GM23338 (cell line): ENCODE measurements around the gene LMBRD1.

Experiments
- CREB1 ChIP-seq: fragments of 250-450 bp; sonication (Bioruptor Pico); IDR thresholded peaks from 2 replicates; pipeline ENCODE4 v1.5.0; 2020; ENCODE audit warnings: low read depth, mild to moderate bottlenecking, moderate library complexity
- CTCF ChIP-seq, 2 experiments: fragments of 200-600 bp in 1 of 2; sonication (generic) in 1 of 2; conservative IDR thresholded peaks; 2 replicates each; pipeline versions ENCODE4 v1.5.1 to v1.6.1; 2016 to 2017; ENCODE audit warnings: antibody characterized with exemption in 2 of 2, low read depth in 2 of 2, mild to moderate bottlenecking in 2 of 2, moderate library complexity in 1 of 2
- EZH2 ChIP-seq: fragments of 200-600 bp; sonication (generic); IDR thresholded peaks from one replicate; pipeline ENCODE4 v1.8.0; 2017; ENCODE audit warnings: antibody characterized with exemption, mild to moderate bottlenecking, low read depth; ENCODE audit not compliant: unreplicated experiment
- EZH2phosphoT487 ChIP-seq: fragments of 200-600 bp; sonication (generic); IDR thresholded peaks from one replicate; pipeline ENCODE4 v1.8.1; 2018; ENCODE audit warnings: antibody characterized with exemption; ENCODE audit not compliant: unreplicated experiment
- JUNB ChIP-seq: IDR thresholded peaks from one replicate; pipeline ENCODE4 v1.6.1; 2016; ENCODE audit warnings: antibody characterized with exemption; ENCODE audit not compliant: unreplicated experiment
- NANOG ChIP-seq: IDR thresholded peaks from 2 replicates; pipeline ENCODE4 v1.6.1; 2016; ENCODE audit warnings: antibody characterized with exemption, borderline replicate concordance
- POLR2AphosphoS5 ChIP-seq: IDR thresholded peaks from 2 replicates; pipeline ENCODE4 v1.6.1; 2016; ENCODE audit warnings: antibody characterized with exemption, low read depth
- ZNF114 ChIP-seq: fragments of 250-450 bp; sonication (Bioruptor Pico); IDR thresholded peaks from 2 replicates; pipeline ENCODE4 v1.5.0; 2020; ENCODE audit warnings: mild to moderate bottlenecking, moderate library complexity
- ZNF331 ChIP-seq: fragments of 250-450 bp; sonication (Bioruptor Pico); IDR thresholded peaks from 2 replicates; pipeline ENCODE4 v1.5.0; 2020; ENCODE audit warnings: low read depth, mild to moderate bottlenecking, moderate library complexity
- ZNF462 ChIP-seq: fragments of 250-450 bp; sonication (Bioruptor Pico); IDR thresholded peaks from 2 replicates; pipeline ENCODE4 v1.5.0; 2020; ENCODE audit warnings: mild to moderate bottlenecking, moderate library complexity
- TF ChIP-seq, protein P1 (sequence below): IDR thresholded peaks from one replicate; pipeline ENCODE4 v1.6.1; 2018; ENCODE audit warnings: antibody characterized with exemption; ENCODE audit not compliant: unreplicated experiment
- TF ChIP-seq, protein P2 (sequence below): IDR thresholded peaks from 2 replicates; pipeline ENCODE4 v1.6.1; 2016; ENCODE audit warnings: antibody characterized with exemption

DNA sequence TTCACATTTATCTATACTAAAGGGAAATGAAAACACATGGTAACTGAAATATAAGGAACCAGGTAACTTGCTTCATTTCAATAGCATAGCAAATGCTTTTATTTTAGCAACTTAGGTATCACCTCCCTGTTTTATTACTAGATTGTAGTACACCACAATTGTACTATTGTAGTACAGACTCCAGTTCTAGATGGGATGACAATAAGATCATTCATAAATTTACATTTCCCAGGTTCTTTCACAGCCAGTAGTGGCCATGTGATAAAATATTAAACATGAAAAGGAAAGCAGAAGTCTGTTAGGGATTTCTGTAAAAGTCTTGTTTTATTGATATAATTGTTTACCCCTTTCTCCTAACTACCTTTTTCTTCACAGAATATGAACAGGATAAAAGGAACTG lies 97.2 kb downstream of the LMBRD1 start:
- TF ChIP-seq EZH2: no peak
- no peak for TF ChIP-seq CTCF (conservative IDR thresholded peaks at IDR 0.05; ENCODE audit: low read depth in 2 of 2)
- TF ChIP-seq POLR2AphosphoS5: no peak
- TF ChIP-seq, protein P1, sequence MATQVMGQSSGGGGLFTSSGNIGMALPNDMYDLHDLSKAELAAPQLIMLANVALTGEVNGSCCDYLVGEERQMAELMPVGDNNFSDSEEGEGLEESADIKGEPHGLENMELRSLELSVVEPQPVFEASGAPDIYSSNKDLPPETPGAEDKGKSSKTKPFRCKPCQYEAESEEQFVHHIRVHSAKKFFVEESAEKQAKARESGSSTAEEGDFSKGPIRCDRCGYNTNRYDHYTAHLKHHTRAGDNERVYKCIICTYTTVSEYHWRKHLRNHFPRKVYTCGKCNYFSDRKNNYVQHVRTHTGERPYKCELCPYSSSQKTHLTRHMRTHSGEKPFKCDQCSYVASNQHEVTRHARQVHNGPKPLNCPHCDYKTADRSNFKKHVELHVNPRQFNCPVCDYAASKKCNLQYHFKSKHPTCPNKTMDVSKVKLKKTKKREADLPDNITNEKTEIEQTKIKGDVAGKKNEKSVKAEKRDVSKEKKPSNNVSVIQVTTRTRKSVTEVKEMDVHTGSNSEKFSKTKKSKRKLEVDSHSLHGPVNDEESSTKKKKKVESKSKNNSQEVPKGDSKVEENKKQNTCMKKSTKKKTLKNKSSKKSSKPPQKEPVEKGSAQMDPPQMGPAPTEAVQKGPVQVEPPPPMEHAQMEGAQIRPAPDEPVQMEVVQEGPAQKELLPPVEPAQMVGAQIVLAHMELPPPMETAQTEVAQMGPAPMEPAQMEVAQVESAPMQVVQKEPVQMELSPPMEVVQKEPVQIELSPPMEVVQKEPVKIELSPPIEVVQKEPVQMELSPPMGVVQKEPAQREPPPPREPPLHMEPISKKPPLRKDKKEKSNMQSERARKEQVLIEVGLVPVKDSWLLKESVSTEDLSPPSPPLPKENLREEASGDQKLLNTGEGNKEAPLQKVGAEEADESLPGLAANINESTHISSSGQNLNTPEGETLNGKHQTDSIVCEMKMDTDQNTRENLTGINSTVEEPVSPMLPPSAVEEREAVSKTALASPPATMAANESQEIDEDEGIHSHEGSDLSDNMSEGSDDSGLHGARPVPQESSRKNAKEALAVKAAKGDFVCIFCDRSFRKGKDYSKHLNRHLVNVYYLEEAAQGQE: no peak
- TF ChIP-seq NANOG: no peak
- no peak for TF ChIP-seq JUNB
- no peak for TF ChIP-seq EZH2phosphoT487
- no peak for TF ChIP-seq CREB1 (CRISPR knock-in tag)
- no peak for TF ChIP-seq ZNF114 (CRISPR knock-in tag)
- TF ChIP-seq, protein P2, sequence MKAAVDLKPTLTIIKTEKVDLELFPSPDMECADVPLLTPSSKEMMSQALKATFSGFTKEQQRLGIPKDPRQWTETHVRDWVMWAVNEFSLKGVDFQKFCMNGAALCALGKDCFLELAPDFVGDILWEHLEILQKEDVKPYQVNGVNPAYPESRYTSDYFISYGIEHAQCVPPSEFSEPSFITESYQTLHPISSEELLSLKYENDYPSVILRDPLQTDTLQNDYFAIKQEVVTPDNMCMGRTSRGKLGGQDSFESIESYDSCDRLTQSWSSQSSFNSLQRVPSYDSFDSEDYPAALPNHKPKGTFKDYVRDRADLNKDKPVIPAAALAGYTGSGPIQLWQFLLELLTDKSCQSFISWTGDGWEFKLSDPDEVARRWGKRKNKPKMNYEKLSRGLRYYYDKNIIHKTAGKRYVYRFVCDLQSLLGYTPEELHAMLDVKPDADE: no peak
- TF ChIP-seq ZNF462 (CRISPR knock-in tag): no peak
- no peak for TF ChIP-seq ZNF331 (CRISPR knock-in tag)
